SK-N-SH (cell line): Measurements from ENCODE around the gene GMPR.

Source experiments
- CTCF ChIP-seq: fragments of 200-600 bp; sonication (generic); IDR thresholded peaks from 2 replicates; pipeline ENCODE4 v1.6.1; 2017; ENCODE audit warnings: antibody characterized with exemption, mild to moderate bottlenecking, moderate library complexity
- EP300 ChIP-seq, 2 experiments: IDR thresholded peaks; 2 replicates each; pipeline versions ENCODE4 v1.4.0 to v1.6.1; 2012; ENCODE audit warnings: borderline replicate concordance in 1 of 2, low read depth in 1 of 2, low read length in 1 of 2
- POLR2AphosphoS5 ChIP-seq: IDR thresholded peaks from 2 replicates; pipeline ENCODE4 v1.6.1; 2012; ENCODE audit warnings: low read depth, low read length
- SMC3 ChIP-seq: IDR thresholded peaks from 2 replicates; pipeline ENCODE4 v1.6.1; 2012; ENCODE audit warnings: low read depth, low read length, improper control_type of control experiment

DNA sequence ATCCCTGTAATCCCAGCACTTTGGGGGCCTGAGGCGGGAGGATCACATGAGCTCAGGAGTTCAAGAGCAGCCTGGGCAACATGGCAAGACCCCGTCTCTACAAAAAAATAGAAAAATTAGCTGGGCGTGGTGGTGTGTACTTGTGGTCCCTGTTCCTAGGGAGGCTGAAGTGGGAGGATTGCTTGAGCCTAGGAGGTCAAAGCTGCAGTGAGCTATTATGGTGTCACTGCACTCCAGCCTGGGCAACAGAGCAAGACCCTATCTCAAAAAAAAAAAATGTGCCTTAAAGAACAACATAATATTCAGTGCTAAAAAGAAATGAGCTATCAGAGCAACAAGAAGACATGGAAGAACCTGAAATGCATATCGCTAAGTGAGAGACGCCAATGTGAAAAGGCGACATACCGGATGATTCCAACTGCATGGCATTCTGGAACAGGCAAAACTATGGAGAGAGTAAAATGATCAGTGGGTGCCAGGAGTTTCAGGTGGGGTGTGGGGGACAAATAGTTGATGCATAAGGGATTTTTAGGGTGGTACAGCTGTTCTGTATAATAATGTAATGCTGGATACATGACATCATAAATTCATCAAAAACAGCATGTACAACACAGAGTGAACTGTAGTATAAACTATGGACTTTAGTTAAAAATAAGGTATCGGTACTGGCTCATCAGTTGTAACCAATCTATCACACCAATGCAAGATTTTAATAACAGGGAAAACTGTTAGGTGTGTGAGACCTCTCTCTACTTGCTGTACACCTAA lies 80.8 kb downstream of the GMPR start:
- no peak for TF ChIP-seq CTCF
- no peak for TF ChIP-seq POLR2AphosphoS5
- no peak for TF ChIP-seq SMC3
- no peak for TF ChIP-seq EP300 (IDR thresholded peaks at IDR 0.05; ENCODE audit: borderline replicate concordance in 1 of 2, low read depth in 1 of 2, low read length in 1 of 2)
